OCI-LY3 (cell line): ENCODE data around the gene SCAI.

Experiments used
- EZH2phosphoT487 ChIP-seq: fragments of 200-600 bp; shearing (Covaris generic); IDR thresholded peaks from 2 replicates; pipeline ENCODE4 v1.6.1; 2018; ENCODE audit warnings: antibody characterized with exemption, mixed run types, low read depth
- TF ChIP-seq, protein P1 (sequence below): fragments of 200-600, 300-600 bp; sonication (generic); IDR thresholded peaks from 2 replicates; pipeline ENCODE4 v1.5.1; 2014; ENCODE audit warnings: antibody characterized with exemption, low read length, low read depth

DNA sequence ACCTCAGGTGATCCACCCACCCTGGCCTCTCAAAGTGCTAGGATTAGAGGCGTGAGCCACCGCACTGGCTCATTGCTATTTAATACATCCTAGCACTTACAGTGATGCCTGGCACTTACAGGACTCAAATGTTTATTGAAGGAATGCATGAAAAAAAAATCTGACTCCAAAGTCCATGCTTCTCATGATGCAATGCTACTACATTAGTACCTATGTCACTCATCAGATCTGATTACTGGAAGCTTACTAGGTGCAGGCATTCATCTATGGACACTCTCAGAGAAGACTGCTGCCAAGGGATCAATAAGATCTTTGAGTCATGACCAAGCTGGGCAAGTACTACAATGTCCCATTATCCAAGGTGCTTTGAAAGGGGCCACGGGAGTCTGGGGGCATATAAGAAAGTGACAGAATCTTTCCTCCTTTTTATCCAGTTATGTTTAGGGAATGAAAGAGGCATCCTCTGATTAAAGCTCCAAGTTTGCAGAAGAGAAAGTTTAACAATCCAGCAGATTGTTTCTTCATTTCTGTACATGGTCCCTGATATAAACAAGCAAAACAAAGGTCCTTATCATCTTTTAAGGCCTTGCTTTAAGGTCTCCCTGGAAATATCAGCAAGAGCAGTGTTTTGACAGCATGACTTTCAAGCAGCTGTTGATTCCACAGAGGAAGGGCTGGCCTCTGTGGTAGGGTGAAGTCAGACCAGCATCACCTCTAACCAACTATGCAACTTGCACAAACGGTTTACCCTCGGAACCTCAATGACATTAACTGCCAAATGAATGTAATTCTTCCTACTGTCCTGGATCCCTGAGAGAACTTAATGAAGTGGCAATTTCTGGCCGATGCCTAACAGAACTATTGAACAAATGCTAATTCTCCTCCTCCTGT, 245.5 kb downstream of the SCAI start:
- TF ChIP-seq, protein P1, sequence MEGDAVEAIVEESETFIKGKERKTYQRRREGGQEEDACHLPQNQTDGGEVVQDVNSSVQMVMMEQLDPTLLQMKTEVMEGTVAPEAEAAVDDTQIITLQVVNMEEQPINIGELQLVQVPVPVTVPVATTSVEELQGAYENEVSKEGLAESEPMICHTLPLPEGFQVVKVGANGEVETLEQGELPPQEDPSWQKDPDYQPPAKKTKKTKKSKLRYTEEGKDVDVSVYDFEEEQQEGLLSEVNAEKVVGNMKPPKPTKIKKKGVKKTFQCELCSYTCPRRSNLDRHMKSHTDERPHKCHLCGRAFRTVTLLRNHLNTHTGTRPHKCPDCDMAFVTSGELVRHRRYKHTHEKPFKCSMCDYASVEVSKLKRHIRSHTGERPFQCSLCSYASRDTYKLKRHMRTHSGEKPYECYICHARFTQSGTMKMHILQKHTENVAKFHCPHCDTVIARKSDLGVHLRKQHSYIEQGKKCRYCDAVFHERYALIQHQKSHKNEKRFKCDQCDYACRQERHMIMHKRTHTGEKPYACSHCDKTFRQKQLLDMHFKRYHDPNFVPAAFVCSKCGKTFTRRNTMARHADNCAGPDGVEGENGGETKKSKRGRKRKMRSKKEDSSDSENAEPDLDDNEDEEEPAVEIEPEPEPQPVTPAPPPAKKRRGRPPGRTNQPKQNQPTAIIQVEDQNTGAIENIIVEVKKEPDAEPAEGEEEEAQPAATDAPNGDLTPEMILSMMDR: no peak
- no peak for TF ChIP-seq EZH2phosphoT487
